Kasumi-1 (cell line): Measurements from ENCODE around the gene ABHD4.
A peak's percentile ranks its signal among the peaks of the same experiment; 100 is the strongest.
"Not testable (repeated sequence)": the region's sequence is repeated elsewhere in the genome, so short reads cannot be mapped to it uniquely, and the experiment has no call there.

Source experiments
- DNase-seq, 2 experiments: peaks; one replicate each; lab custom pipeline; 2025; lab: John Stamatoyannopoulos, UW

ABHD4 gene

GRCh38 chr14:22589096-22589839 lies 8.8 kb upstream of the ABHD4 start, which contains the start of gene DAD1:
Gene DAD1 (minus strand): TSS chr14:22589224. CDS start chr14:22589157, 67 bp downstream.
- peak; percentile 99 for DNase-seq

GRCh38 chr14:22593189-22593588 lies 4.9 kb upstream of the ABHD4 start:
- DNase-seq = no peak

GRCh38 chr14:22593601-22594000 lies 4.5 kb upstream of the ABHD4 start:
- no peak for DNase-seq

- no peak for DNase-seq
Observed at GRCh38 chr14:22594156-22594716, 3.9 kb upstream of the ABHD4 start.

GRCh38 chr14:22596354-22596879 lies 1.7 kb upstream of the ABHD4 start:
- DNase-seq = no peak

DNA sequence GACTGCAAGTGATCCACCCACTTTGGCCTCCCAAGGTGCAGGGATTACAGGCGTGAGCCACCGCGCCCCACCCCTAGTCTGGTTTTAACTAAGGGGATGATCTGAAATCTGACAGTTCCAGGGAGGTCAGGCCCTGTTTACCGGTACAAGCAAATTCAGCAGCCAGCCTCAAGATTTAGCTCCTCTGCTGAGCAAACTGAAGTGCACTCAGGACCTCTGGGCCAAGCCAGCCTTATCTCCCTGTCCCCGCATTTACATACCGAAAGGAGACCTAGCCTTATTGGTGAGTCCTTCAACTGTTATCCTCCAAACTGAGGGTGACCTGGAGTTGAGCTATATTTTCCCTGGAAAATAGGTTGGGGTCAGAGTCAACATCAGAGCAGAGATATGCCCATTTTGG lies 835 bp upstream of the ABHD4 start:
- no peak for DNase-seq

GRCh38 chr14:22597771-22598098 lies 365 bp upstream of the ABHD4 start:
- DNase-seq = no peak

DNA sequence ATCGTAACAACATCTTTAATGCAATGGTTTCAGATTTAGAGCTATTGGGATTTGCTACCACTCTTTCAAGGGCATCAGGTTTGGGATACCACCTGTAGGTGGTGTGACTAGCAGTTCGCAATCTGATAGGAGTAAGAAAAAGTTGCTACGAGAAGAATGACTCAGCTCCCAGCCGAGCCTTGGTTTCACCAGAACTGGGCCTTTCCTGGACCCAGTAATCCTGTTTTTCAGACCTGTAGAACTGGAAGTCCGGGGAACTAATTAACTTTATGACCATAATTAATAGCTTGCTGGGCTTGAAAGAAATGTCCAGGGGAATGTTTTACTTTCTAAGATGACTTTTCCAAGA lies 770 bp downstream of the ABHD4 start:
- DNase-seq = peak in 1 of 2 experiments; percentile 17

GRCh38 chr14:22599349-22599748 lies 1.2 kb downstream of the ABHD4 start:
- no peak for DNase-seq

- DNase-seq = no peak
Observed at GRCh38 chr14:22600027-22600426, 1.9 kb downstream of the ABHD4 start.

GRCh38 chr14:22601456-22601855 lies 3.4 kb downstream of the ABHD4 start:
- DNase-seq = no peak

DNA sequence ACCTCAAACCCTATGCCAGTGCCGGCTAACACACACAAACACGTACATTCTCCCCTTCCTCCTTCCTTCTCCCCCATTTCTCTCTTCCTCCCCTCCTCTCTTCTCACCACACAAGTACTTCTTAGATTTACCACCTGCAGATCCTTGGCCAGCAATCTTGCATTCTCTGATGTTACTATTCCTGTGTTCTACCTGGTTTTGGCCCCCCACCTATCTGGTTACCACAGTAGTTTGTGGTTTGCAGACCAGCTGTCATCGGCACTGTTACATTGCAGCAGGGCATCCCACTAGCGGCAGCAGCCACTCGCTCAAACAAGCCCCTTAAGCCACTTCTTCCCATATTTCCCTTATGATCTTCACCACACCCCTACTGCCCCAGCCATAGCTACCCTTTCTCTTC lies 3.9 kb downstream of the ABHD4 start:
- no peak for DNase-seq

- DNase-seq = no peak
Observed at GRCh38 chr14:22602862-22603261, 4.8 kb downstream of the ABHD4 start.

- DNase-seq = no peak
Observed at GRCh38 chr14:22606380-22606779, 8.3 kb downstream of the ABHD4 start.

DNA sequence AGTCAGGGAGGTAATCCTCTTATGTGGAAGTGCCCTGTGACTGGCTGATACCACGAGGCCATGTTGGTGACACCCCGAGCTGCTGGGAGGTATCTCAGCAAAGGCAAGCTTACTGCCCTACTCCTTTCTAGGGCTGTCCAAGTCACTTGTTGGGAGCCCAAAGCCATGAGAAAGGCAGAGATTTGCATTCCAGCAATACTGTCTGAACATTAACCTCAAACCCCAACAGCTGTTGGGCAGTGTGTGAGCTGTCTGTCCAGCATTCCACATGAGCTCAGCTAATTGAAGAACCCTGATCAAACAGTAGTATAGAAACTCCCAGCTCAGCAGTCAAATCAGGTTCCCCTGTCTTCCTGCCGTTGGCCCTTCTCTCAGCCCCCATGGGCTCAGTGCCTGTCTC lies 9.2 kb downstream of the ABHD4 start:
- no peak for DNase-seq

DNA sequence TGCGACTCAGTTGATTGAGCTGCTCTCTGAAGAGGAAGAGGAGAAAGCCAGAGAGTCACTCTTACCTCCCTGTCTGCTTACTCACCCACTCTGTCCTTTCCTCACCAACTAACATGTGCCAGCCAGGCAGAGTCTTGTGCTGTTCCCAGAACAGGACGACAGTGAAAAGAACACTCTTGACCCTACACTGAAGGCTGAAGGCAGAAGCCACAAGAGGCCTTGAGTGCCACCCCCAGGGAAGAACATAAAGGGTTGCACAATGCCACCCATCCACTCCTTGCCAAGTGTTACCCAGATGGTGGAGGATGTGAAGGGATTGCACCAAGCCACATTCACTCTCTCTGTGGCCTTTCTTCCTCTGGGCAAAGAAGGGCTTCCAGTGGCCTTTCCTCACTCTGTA lies 12.8 kb downstream of the ABHD4 start:
- no peak for DNase-seq

DNA sequence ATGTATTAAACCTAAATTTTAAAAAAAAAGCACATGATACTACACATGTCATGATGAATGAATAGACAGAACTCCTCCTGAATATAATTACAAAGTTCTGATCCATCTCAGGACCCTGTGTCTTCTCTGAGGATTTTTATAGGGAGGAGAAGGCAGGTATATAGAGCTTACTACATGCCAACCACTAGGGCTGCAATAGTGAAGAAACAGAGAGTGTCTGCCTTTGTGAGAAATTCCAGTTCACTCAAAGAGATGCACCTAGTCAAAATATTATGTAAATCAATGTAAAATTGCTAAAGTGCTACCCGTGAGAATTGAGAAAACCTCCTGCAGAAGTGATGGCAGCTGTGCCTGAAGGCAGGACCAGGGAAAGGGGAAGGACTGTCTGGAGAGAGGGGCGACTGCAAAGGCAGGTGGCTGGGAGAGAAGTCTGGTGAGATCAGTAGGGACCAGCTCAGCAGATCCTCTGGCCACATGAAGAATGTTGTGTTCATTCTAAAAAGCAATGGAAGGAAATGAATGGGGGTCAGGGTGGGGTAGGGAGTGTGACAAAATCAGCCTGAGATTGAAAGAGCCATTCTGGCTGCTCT lies 15.1 kb downstream of the ABHD4 start:
- DNase-seq = no peak

- no peak for DNase-seq
Observed at GRCh38 chr14:22613736-22614239, 15.7 kb downstream of the ABHD4 start.

DNA sequence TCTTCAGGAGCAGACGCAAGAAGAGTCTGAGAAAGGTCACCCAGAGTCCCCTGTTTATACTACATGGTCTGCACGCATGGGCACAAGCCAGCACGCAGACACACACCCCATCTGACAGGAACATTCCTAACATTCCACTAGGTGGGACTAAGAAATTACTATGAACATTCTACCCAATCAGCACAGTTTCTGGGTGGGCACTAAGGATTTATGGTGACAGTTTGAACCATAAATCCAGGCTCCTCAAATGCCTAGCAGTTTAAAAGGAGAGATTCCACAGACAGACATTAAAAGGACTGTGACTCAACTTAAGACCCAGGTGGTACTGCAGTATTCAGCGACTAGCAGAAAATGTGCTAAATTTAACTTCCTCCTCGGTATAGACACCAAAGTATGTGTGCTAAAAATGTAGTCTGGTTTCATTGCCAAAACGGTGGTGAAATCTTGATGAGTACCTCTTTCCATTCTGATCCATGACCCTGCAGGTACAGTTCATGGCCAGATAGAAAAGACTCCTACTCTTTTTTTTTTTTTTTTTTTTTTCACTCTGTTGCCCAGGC lies 16.2 kb downstream of the ABHD4 start:
- peak; percentile 8 to 11 for DNase-seq

GRCh38 chr14:22615765-22616164 lies 17.7 kb downstream of the ABHD4 start:
- DNase-seq = not testable (repeated sequence)

- no peak for DNase-seq
Observed at GRCh38 chr14:22622255-22622654, 24.2 kb downstream of the ABHD4 start.

DNA sequence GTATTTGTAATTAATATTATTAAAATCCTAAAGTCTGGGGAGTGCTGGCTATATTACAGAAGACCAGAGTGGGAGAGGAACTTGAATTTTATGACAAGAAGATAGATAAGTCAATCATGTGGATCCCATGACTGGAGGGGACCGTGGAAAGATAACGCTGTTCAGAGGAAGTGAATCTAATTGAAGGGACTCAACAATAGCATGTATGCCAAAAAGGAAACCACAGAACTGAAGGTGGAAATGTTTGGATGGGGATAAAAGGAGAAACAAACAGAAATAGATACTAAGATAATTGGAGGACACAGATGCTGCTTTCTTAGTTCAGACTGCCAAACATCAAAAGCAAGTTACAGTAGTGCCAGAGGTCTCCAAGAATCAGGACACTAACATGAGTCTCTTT lies 24.9 kb downstream of the ABHD4 start:
- DNase-seq = peak; percentile 27 to 46

DNA sequence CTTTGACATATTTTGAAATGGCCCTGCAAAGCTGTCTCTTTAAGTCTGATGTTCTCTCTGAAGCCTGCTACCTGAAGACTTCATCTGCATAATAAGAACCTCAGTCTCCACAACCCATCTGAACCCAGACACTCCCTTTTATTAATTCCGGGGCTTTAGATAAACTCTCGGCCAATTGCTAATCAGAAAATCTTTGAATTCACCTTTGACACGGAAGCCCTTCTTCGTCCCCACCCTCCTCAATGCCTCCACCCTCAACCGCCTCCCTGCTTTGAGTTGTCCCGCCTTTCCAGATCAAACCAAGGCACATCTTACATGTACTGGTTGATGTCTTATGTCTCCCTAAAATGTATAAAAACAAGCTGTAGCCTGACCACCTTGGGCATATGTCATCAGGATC lies 28.5 kb downstream of the ABHD4 start:
- no peak for DNase-seq
